ENCODE measurements around the gene COX4I1. TPM values are rescaled to one million over a fixed set of nuclear protein-coding genes. Genes with fewer than 3 reads are reported as not detected.

The COX4I1 gene
- total and polyA plus RNA-seq, 3 donors from 2014 or later, result 263 to 467 (median 334) TPM

- Histone ChIP-seq H3K36me3 (ENCODE audit: low read depth, missing control alignments) (no peaks in the 10 kb centered on the region), H3K27ac (no peak overlapping the region), H3K9me3 (no peaks in the 10 kb centered on the region), H3K27me3 (no peaks in the 10 kb centered on the region), H3K4me1 (no peaks in the 10 kb centered on the region), H3K4me3 (no peak overlapping the region)
- no peak for DNase-seq
- intact Hi-C loops (cut with DNase I; ENCODE audit: low total_unique reads), result no loop called here
- WGBS, 2 donors, result 94 to 98% methylated on average over 8 of the region's 8 CpGs
- no peak for TF ChIP-seq POLR2A (IDR thresholded peaks at IDR 0.05)
- TF ChIP-seq, protein P1, sequence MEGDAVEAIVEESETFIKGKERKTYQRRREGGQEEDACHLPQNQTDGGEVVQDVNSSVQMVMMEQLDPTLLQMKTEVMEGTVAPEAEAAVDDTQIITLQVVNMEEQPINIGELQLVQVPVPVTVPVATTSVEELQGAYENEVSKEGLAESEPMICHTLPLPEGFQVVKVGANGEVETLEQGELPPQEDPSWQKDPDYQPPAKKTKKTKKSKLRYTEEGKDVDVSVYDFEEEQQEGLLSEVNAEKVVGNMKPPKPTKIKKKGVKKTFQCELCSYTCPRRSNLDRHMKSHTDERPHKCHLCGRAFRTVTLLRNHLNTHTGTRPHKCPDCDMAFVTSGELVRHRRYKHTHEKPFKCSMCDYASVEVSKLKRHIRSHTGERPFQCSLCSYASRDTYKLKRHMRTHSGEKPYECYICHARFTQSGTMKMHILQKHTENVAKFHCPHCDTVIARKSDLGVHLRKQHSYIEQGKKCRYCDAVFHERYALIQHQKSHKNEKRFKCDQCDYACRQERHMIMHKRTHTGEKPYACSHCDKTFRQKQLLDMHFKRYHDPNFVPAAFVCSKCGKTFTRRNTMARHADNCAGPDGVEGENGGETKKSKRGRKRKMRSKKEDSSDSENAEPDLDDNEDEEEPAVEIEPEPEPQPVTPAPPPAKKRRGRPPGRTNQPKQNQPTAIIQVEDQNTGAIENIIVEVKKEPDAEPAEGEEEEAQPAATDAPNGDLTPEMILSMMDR (IDR thresholded peaks at IDR 0.05), result no peak
Measured at GRCh38 chr16:85774811-85775210, 24.7 kb upstream of the COX4I1 start.

DNA sequence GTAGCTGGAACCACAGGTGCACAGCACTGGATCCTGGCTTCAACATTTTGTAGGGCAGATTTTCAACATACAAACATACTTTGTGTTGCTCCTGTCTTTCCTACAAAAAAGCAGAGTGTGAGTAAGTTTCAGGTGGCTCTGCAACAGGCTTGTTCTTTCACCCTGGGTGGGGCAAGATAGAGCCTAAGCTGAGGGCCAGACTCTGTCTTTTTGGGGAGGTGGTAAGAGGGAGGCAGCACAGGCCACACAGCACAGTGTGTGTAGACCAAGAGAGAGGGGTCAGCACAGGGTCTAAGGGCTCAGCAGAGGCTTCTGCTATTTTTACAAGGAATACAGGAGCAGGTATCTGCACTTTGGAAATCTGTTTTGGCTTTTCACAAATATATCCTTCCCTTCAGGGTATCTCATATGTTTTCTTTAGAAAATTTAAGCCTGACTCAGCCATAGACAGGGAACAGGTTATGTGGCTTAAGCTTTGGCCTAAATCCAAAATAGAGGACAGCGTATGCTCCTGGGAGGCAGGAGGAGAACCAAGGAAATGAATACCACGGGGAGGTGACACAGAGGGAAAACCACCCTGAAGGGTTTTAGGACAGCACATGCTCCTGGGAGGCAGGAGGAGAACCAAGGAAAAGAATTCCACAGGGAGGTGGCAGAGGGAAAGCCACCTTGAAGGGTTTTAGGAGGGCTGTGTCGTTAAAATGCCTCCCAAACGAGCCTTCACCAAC is 21.7 kb upstream of the COX4I1 start:
- H3K4me1 ChIP-seq, result no peaks in the 10 kb centered on the region
- no peaks in the 10 kb centered on the region for H3K27me3 ChIP-seq
- intact Hi-C loops (cut with DNase I; ENCODE audit: low total_unique reads), result no loop called here
- no peaks in the 10 kb centered on the region for H3K36me3 ChIP-seq (ENCODE audit: low read depth, missing control alignments)
- TF ChIP-seq, protein P1 (IDR thresholded peaks at IDR 0.05), result no peak
- no peak for TF ChIP-seq POLR2A (IDR thresholded peaks at IDR 0.05)
- 75 to 77% methylated on average over 4 of the region's 4 CpGs for WGBS, 2 donors
- H3K27ac ChIP-seq, result no peak overlapping the region
- no peaks in the 10 kb centered on the region for H3K9me3 ChIP-seq
- H3K4me3 ChIP-seq, result no peak overlapping the region
- no peak for DNase-seq

GRCh38 chr16:85778873-85779272 is 20.6 kb upstream of the COX4I1 start:
- DNase-seq, result no peak
- intact Hi-C loops (cut with DNase I; ENCODE audit: low total_unique reads), result no loop called here
- 88 to 90% methylated on average over 12 of the region's 12 CpGs for WGBS, 2 donors
- no peaks in the 10 kb centered on the region for H3K36me3 ChIP-seq (ENCODE audit: low read depth, missing control alignments)
- H3K4me3 ChIP-seq, result no peak overlapping the region
- no peaks in the 10 kb centered on the region for H3K27me3 ChIP-seq
- TF ChIP-seq POLR2A (IDR thresholded peaks at IDR 0.05), result no peak
- TF ChIP-seq, protein P1 (IDR thresholded peaks at IDR 0.05), result no peak
- H3K9me3 ChIP-seq, result no peaks in the 10 kb centered on the region
- no peaks in the 10 kb centered on the region for H3K4me1 ChIP-seq
- H3K27ac ChIP-seq, result no peak overlapping the region

DNA sequence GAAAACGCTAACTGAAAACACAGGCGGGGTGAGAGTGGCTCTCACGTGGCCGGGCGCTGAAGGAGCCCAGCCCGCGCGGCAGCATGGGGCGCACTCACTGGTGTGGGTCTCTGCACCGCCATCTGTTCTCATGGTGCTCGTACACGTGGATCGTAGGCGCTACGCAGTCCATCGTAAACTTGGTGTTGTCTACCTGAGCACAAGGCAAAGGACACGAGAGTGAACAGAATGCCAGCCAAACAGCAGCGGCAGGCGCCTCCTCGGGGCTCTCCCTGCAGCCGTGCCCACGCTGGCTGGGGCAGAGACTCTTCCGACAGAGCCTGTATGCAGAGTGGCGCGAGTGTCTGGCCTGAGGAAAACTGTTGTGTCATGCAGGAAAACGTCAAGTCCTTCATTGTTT is 19.2 kb upstream of the COX4I1 start:
- Histone ChIP-seq H3K4me3 (no peak overlapping the region), H3K9me3 (no peaks in the 10 kb centered on the region), H3K4me1 (no peaks in the 10 kb centered on the region), H3K36me3 (ENCODE audit: low read depth, missing control alignments) (no peaks in the 10 kb centered on the region), H3K27ac (no peak overlapping the region), H3K27me3 (no peaks in the 10 kb centered on the region)
- intact Hi-C loops (cut with DNase I; ENCODE audit: low total_unique reads), result no loop called here
- 91 to 92% methylated on average over 26 of the region's 26 CpGs for WGBS, 2 donors
- TF ChIP-seq, protein P1 (IDR thresholded peaks at IDR 0.05), result no peak
- TF ChIP-seq POLR2A (IDR thresholded peaks at IDR 0.05), result no peak
- no peak for DNase-seq

GRCh38 chr16:85781156-85781555 is 18.3 kb upstream of the COX4I1 start:
- WGBS, 2 donors, result 88 to 97% methylated on average over 10 of the region's 10 CpGs
- no peaks in the 10 kb centered on the region for H3K9me3 ChIP-seq
- no peak overlapping the region for H3K27ac ChIP-seq
- intact Hi-C loops (cut with DNase I; ENCODE audit: low total_unique reads), result no loop called here
- no peak for TF ChIP-seq POLR2A (IDR thresholded peaks at IDR 0.05)
- TF ChIP-seq, protein P1 (IDR thresholded peaks at IDR 0.05), result no peak
- no peaks in the 10 kb centered on the region for H3K27me3 ChIP-seq
- H3K4me3 ChIP-seq, result no peak overlapping the region
- no peaks in the 10 kb centered on the region for H3K36me3 ChIP-seq (ENCODE audit: low read depth, missing control alignments)
- no peak for DNase-seq
- H3K4me1 ChIP-seq, result no peaks in the 10 kb centered on the region
